Neural crest cell (in vitro differentiated cells): ENCODE data around the gene SMC5. TPM values are rescaled to one million over a fixed set of nuclear protein-coding genes. Genes with fewer than 3 reads are reported as not detected.
A peak's percentile ranks its signal among the peaks of the same experiment; 100 is the strongest.
"Not testable (repeated sequence)": the region's sequence is repeated elsewhere in the genome, so short reads cannot be mapped to it uniquely, and the experiment has no call there.

Source experiments
- DNase-seq: peaks from one replicate; pipeline ENCODE4 v3.0.0; 2021; ENCODE audit warnings: low read depth, mixed read lengths, low spot score
- H3K27ac Mint-ChIP-seq: one replicate; pipeline ENCODE4 v1.8.0; 2021; ENCODE audit warnings: mild to moderate bottlenecking, mixed read lengths; ENCODE audit not compliant: unreplicated experiment
- H3K27me3 Mint-ChIP-seq: 2 replicates; pipeline ENCODE4 v1.8.0; 2021; ENCODE audit warnings: low read depth, mild to moderate bottlenecking, mixed read lengths
- H3K36me3 Mint-ChIP-seq: 2 replicates; pipeline ENCODE4 v1.8.0; 2021; ENCODE audit warnings: low read depth, mild to moderate bottlenecking, mixed read lengths
- H3K4me1 Mint-ChIP-seq: 2 replicates; pipeline ENCODE4 v1.8.0; 2021; ENCODE audit warnings: mixed read lengths
- H3K4me3 Mint-ChIP-seq: one replicate; pipeline ENCODE4 v1.8.0; 2021; ENCODE audit warnings: mild to moderate bottlenecking, mixed read lengths
- H3K9me3 Mint-ChIP-seq: 2 replicates; pipeline ENCODE4 v1.8.0; 2021; ENCODE audit warnings: mixed read lengths
- CTCF ChIP-seq: fragments of 200-600 bp; sonication (generic); conservative IDR thresholded peaks from 2 replicates; pipeline ENCODE4 v1.5.0; 2021; ENCODE audit warnings: antibody characterized with exemption, mild to moderate bottlenecking
- total RNA-seq: library from RNA; stranded (reverse); gene quantifications from 2 replicates; pipeline ENCODE4 v1.2.1, GENCODE V29; 2021

SMC5 gene
- total RNA-seq, 1 donor from 2014 or later: 28.7 TPM

- Mint-ChIP-seq H3K27me3 (no peaks in the 10 kb centered on the region), H3K27ac (no peak overlapping the region), H3K4me3 (no peak overlapping the region), H3K9me3 (peaks cover under 1% of the 10 kb centered on the region), H3K4me1 (no peaks in the 10 kb centered on the region), H3K36me3 (peaks cover 35% of the 10 kb centered on the region)
- TF ChIP-seq CTCF: no peak
- DNase-seq: no peak
Measured at GRCh38 chr9:70322096-70322495, 63.3 kb downstream of the SMC5 start.

- DNase-seq: no peak
- Mint-ChIP-seq H3K4me3 (no peak overlapping the region), H3K27me3 (no peaks in the 10 kb centered on the region), H3K9me3 (peaks cover 16% of the 10 kb centered on the region), H3K4me1 (no peaks in the 10 kb centered on the region), H3K27ac (no peak overlapping the region), H3K36me3 (peaks cover 62% of the 10 kb centered on the region)
- no peak for TF ChIP-seq CTCF
Measured at GRCh38 chr9:70324963-70325362, 66.2 kb downstream of the SMC5 start.

GRCh38 chr9:70328625-70329024, 69.8 kb downstream of the SMC5 start:
- H3K27ac Mint-ChIP-seq, H3K4me1 Mint-ChIP-seq, H3K4me3 Mint-ChIP-seq, H3K27me3 Mint-ChIP-seq, DNase-seq: not testable (repeated sequence)
- peaks cover 60% of the 10 kb centered on the region for H3K36me3 Mint-ChIP-seq
- H3K9me3 Mint-ChIP-seq: peaks cover 16% of the 10 kb centered on the region

- Mint-ChIP-seq H3K36me3 (peaks cover 23% of the 10 kb centered on the region), H3K4me3 (no peak overlapping the region), H3K27me3 (no peaks in the 10 kb centered on the region), H3K4me1 (no peaks in the 10 kb centered on the region), H3K27ac (no peak overlapping the region), H3K9me3 (no peaks in the 10 kb centered on the region)
- no peak for DNase-seq
- peak; percentile 77 for TF ChIP-seq CTCF
Measured at GRCh38 chr9:70340572-70340971, 81.8 kb downstream of the SMC5 start.

- no peak for DNase-seq
- Mint-ChIP-seq H3K4me3 (no peak overlapping the region), H3K36me3 (peaks cover 12% of the 10 kb centered on the region), H3K27ac (no peak overlapping the region), H3K4me1 (peaks cover 8% of the 10 kb centered on the region), H3K27me3 (no peaks in the 10 kb centered on the region), H3K9me3 (no peaks in the 10 kb centered on the region)
- no peak for TF ChIP-seq CTCF
Measured at GRCh38 chr9:70347046-70347445, 88.3 kb downstream of the SMC5 start.

- H3K4me1 Mint-ChIP-seq: no peaks in the 10 kb centered on the region
- H3K27me3 Mint-ChIP-seq: no peaks in the 10 kb centered on the region
- no peak for TF ChIP-seq CTCF
Measured at GRCh38 chr9:70352356-70352755, 93.6 kb downstream of the SMC5 start.

More at GRCh38 chr9:70352356-70352755, 93.6 kb downstream of the SMC5 start:
- Mint-ChIP-seq H3K4me3 (no peak overlapping the region), H3K36me3 (peaks cover 3% of the 10 kb centered on the region), H3K9me3 (no peaks in the 10 kb centered on the region), H3K27ac (no peak overlapping the region)
- DNase-seq: no peak
